Sigmoid colon (tissue), 7 donors: Measurements from ENCODE around the gene CRADD. TPM values are rescaled to one million over a fixed set of nuclear protein-coding genes. Genes with fewer than 3 reads are reported as not detected.

ENCODE experiments used
- DNase-seq: peaks from one replicate; pipeline ENCODE4 v3.0.0-alpha.2; 2019
- H3K27ac ChIP-seq, 4 donors: fragments of 200-600 bp; sonication (generic); one replicate each; pipeline ENCODE4 v1.5.1; 2016 to 2019; ENCODE audit warnings: mild to moderate bottlenecking in 1 of 4
- H3K27me3 ChIP-seq, 3 donors: fragments of 200-600 bp; sonication (generic); one replicate each; pipeline ENCODE4 v1.5.1; 2019; ENCODE audit warnings: mild to moderate bottlenecking in 1 of 3
- H3K36me3 ChIP-seq, 4 donors: fragments of 200-600 bp; sonication (generic); one replicate each; pipeline ENCODE4 v1.5.1; 2016 to 2019
- H3K4me1 ChIP-seq, 4 donors: fragments of 200-600 bp; sonication (generic); one replicate each; pipeline ENCODE4 v1.5.1; 2017 to 2019
- H3K4me3 ChIP-seq, 4 donors: fragments of 200-600 bp; sonication (generic); one replicate each; pipeline ENCODE4 v1.5.1; 2017 to 2019; ENCODE audit warnings: mild to moderate bottlenecking in 2 of 4, moderate library complexity in 1 of 4
- H3K9me3 ChIP-seq, 4 donors: fragments of 200-600 bp in 3 of 4; sonication (generic) in 3 of 4; one replicate each; pipeline versions ENCODE4 v1.5.1 to v1.6.1; 2013 to 2019
- CTCF ChIP-seq, 4 experiments: fragments of 450-650 bp in 3 of 4; fragments of 200-600 bp in 1 of 4; IDR thresholded peaks; one replicate each; pipeline ENCODE4 v1.5.1; 2016 to 2019; ENCODE audit warnings: antibody characterized with exemption in 4 of 4, mild to moderate bottlenecking in 3 of 4, moderate library complexity in 2 of 4
- EP300 ChIP-seq, 4 donors: sonication (generic); formaldehyde crosslinking; IDR thresholded peaks; one replicate each; pipeline ENCODE4 v1.6.1; 2017; ENCODE audit warnings: antibody characterized with exemption in 4 of 4
- POLR2A ChIP-seq, 2 donors: fragments of 450-650 bp; IDR thresholded peaks; one replicate each; pipeline ENCODE4 v1.6.1; 2016; ENCODE audit warnings: antibody characterized with exemption in 2 of 2, mild to moderate bottlenecking in 2 of 2, moderate library complexity in 2 of 2
- POLR2AphosphoS5 ChIP-seq, 4 donors: sonication (generic); formaldehyde crosslinking; IDR thresholded peaks; one replicate each; pipeline ENCODE4 v1.6.1; 2017; ENCODE audit warnings: antibody characterized with exemption in 4 of 4
- WGBS, 2 donors: extraction: QIAGEN DNeasy Blood & Tissue Kit; methylation state at CpG; one replicate each; pipeline ENCODE4 v1.1.7; 2013; 5-methylcytosine and 5-hydroxymethylcytosine counted together
- intact Hi-C: fragments of 100-400 bp; cut with DNase I; formaldehyde crosslinking; loops from one replicate; pipeline ENCODE4 v1.15.1; 2023
- polyA plus RNA-seq, 3 donors: library from polyadenylated mRNA; stranded (reverse); fragments of 200-250 nt; gene quantifications; one replicate each; pipeline ENCODE4 v1.2.3, GENCODE V29; 2013
- total RNA-seq, 4 donors: library from RNA; depleted of rRNA; stranded (reverse); fragments of >200 nt; gene quantifications; one replicate each; pipeline ENCODE4 v1.1.0, GENCODE V29; 2016
- donor health status: healthy with polysubstance abuse.
- donor health status: Bipolar disorder and iron deficiency.
- donor health status: healthy.

The CRADD gene
- total and polyA plus RNA-seq, 7 donors: 14.1 to 98.9 (median 43.7) TPM

- TF ChIP-seq CTCF (IDR thresholded peaks at IDR 0.05) (no peak), POLR2A (IDR thresholded peaks at IDR 0.05) (no peak), EP300 (IDR thresholded peaks at IDR 0.05) (no peak), POLR2AphosphoS5 (IDR thresholded peaks at IDR 0.05) (no peak)
- no peak for DNase-seq
- whole genome bisulfite sequencing, 2 donors: 73 to 88% methylated on average over 1 of the region's 1 CpG
- intact Hi-C loops: loop anchor here (2.0 kb wide), 1 partner anchor 13 kb away; no protein-coding TSS in a partner anchor
- H3K4me3 ChIP-seq: no peak overlapping the region
- H3K27ac ChIP-seq: no peak overlapping the region
- no peaks in the 10 kb centered on the region for H3K9me3 ChIP-seq
- H3K27me3 ChIP-seq: no peaks in the 10 kb centered on the region
- H3K4me1 ChIP-seq: peaks cover 0 to 41% (median 25%) of the 10 kb centered on the region in 4 donors
- H3K36me3 ChIP-seq: no peaks in the 10 kb centered on the region
Measured at GRCh38 chr12:93789767-93790166, 112.6 kb downstream of the CRADD start.

GRCh38 chr12:93790472-93791152, 113.4 kb downstream of the CRADD start:
- Histone ChIP-seq H3K36me3 (no peaks in the 10 kb centered on the region), H3K27ac (no peak overlapping the region), H3K4me1 (peaks cover 0 to 36% (median 17%) of the 10 kb centered on the region in 4 donors), H3K4me3 (no peak overlapping the region), H3K9me3 (no peaks in the 10 kb centered on the region), H3K27me3 (no peaks in the 10 kb centered on the region)
- 76 to 84% methylated on average over 5 of the region's 5 CpGs for WGBS, 2 donors
- TF ChIP-seq CTCF (IDR thresholded peaks at IDR 0.05): no peak
- intact Hi-C loops: no loop called here
- DNase-seq: no peak

GRCh38 chr12:93793007-93793406, 115.8 kb downstream of the CRADD start:
- Histone ChIP-seq H3K4me3 (no peak overlapping the region), H3K27me3 (no peaks in the 10 kb centered on the region), H3K4me1 (peaks cover 0 to 14% (median 2%) of the 10 kb centered on the region in 4 donors), H3K36me3 (no peaks in the 10 kb centered on the region), H3K9me3 (no peaks in the 10 kb centered on the region), H3K27ac (no peak overlapping the region)
- no peak for TF ChIP-seq POLR2AphosphoS5 (IDR thresholded peaks at IDR 0.05)
- DNase-seq: no peak
- intact Hi-C loops: no loop called here
- WGBS, 2 donors: 92 to 98% methylated on average over 3 of the region's 3 CpGs

- no peak overlapping the region for H3K27ac ChIP-seq
- intact Hi-C loops: no loop called here
- H3K4me3 ChIP-seq: no peak overlapping the region
- no peak for DNase-seq
- no peaks in the 10 kb centered on the region for H3K36me3 ChIP-seq
- TF ChIP-seq POLR2AphosphoS5 (IDR thresholded peaks at IDR 0.05) (no peak), POLR2A (IDR thresholded peaks at IDR 0.05) (no peak), EP300 (IDR thresholded peaks at IDR 0.05) (no peak), CTCF (IDR thresholded peaks at IDR 0.05) (no peak)
- no peaks in the 10 kb centered on the region for H3K27me3 ChIP-seq
- no peaks in the 10 kb centered on the region for H3K9me3 ChIP-seq
- H3K4me1 ChIP-seq: peaks cover 0 to 14% (median 0%) of the 10 kb centered on the region in 4 donors
Measured at GRCh38 chr12:93793983-93794382, 116.8 kb downstream of the CRADD start.

- no peaks in the 10 kb centered on the region for H3K36me3 ChIP-seq
- peaks cover 0 to 14% (median 0%) of the 10 kb centered on the region in 4 donors for H3K4me1 ChIP-seq
- H3K27ac ChIP-seq: no peak overlapping the region
- 89 to 94% methylated on average over 2 of the region's 2 CpGs for WGBS, 2 donors
- no peaks in the 10 kb centered on the region for H3K9me3 ChIP-seq
- intact Hi-C loops: no loop called here
- H3K27me3 ChIP-seq: no peaks in the 10 kb centered on the region
- no peak for DNase-seq
- no peak overlapping the region for H3K4me3 ChIP-seq
- TF ChIP-seq CTCF (IDR thresholded peaks at IDR 0.05) (no peak), EP300 (IDR thresholded peaks at IDR 0.05) (no peak), POLR2A (IDR thresholded peaks at IDR 0.05) (no peak), POLR2AphosphoS5 (IDR thresholded peaks at IDR 0.05) (no peak)
Measured at GRCh38 chr12:93794738-93795137, 117.6 kb downstream of the CRADD start.
